ENCODE data around the gene ARHGAP24. TPM values are rescaled to one million over a fixed set of nuclear protein-coding genes. Genes with fewer than 3 reads are reported as not detected.

Gene ARHGAP24
- total RNA-seq, 1 donor from 2014 or later = not detected

DNA sequence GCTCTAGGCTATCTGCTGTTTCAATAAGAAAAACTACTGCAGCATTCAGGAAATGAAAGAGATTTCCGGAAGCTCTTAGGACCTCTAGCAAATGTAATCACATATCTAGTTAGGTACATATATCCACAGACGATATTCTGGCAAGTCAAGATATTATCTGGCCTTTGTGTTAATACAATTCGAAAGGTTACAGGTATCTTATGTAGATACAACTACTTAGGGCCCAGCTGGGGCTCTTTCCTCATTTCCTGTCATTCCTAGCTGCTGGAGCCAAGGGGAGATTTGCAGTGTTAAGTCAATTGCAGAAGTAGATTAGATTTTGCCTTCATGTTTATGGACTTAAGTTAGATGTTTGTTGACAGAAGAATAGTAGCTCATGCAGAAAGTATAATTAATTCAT is 299.5 kb downstream of the ARHGAP24 start:
- intact Hi-C loops (cut with micrococcal nuclease) = no loop called here

DNA sequence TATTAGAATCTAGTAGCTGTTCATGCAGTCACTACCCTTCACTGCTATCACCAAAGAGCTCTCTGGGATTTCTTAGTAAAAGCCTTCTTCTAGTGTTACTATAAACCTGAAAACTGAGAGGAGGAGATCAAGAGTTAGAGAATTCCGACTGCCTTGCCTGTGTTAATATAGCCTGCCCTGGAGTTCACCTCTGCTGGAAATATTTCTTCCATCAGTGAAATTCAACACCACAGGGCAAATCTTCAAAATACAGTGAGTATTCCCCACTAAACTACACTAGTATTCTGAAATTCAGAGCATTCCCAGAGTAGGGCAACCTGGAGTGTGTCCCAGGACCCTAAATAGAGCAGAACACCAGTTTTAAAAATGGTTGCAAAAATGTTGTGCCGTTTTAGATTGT is 301.1 kb downstream of the ARHGAP24 start:
- intact Hi-C loops (cut with micrococcal nuclease) = no loop called here

DNA sequence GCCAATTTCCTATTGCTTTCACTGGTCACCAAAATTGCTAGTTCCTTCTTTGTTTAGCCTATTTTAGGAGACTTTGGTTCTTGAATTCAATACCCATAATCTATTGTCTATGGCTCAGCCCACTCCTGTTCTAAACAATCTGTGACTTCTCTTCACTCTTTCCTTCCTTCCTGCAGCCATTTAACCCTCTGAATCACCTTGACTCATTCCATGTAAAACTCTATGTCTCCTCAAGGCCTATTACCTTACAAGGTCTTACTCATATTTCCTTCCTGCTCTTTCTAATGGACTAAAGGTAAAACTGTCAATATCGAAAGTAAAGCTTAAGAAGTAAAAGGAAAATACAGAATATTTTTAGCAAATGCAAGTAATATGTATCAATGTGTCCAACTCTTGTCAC is 301.6 kb downstream of the ARHGAP24 start:
- intact Hi-C loops (cut with micrococcal nuclease) = no loop called here

GRCh38 chr4:85777908-85778631 is 303.1 kb downstream of the ARHGAP24 start:
- intact Hi-C loops (cut with micrococcal nuclease) = no loop called here

DNA sequence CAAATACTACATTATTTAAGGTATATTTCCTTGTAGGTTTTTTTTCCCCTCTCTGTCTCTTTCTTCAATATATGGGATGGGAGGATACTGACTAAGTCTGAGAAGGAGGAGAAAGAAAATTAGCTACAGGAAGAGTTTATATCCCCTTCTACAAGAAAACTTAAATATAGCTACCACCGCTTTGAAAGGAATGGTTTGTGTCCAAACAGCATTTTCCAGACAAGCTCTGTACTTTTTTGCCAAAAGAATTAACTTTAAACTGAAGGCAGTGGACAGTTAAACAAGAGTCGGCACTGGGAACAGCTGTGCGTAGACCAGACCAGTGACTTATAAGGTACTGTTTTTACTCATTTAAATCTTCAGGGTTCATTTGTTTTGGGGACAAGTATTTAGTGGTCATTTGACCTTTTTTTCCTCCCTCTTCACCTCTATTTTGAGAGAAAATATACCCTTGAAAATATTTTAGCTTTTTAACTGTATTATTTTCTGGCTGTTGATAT is 303.7 kb downstream of the ARHGAP24 start:
- intact Hi-C loops (cut with micrococcal nuclease) = no loop called here

DNA sequence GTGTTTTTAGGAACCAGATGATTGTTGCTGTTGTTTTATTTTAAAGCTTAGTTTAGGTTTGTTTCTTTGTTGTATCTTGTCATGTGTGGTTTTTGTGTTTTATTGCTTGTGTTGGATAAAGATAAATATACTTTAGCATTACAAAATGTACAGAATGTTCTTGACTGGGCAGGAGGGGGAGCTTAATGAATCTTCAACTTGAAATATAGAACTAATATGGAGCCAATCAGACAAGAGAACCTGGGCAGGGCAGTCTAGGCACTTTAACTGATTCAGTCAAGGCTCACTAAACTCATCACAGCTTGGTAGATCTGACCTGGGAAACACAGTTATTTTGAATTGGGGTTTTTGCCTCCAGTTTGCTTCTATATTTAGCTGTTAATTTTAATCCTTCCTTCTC is 304.2 kb downstream of the ARHGAP24 start:
- intact Hi-C loops (cut with micrococcal nuclease) = no loop called here

DNA sequence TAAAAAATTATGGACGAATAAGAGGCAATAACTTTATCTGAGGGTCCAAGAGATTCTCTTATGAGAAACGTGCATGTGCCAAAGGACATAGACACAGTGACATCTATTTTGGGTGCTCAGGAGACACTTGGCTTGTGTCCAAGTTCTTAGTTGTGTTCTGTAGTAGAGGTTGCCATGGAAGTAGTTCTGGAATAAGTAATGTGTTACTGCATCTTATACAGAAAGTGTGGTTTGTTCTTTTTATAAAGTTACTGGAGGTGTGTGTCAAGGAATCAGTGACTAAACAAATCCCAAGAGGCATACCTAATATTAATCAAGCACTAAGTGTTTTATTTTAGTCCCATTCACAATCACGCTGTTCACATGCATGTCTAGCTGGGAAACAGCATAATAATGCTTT is 305.7 kb downstream of the ARHGAP24 start:
- intact Hi-C loops (cut with micrococcal nuclease) = no loop called here

- intact Hi-C loops (cut with micrococcal nuclease) = no loop called here
Observed at GRCh38 chr4:85783483-85783882, 308.5 kb downstream of the ARHGAP24 start.

- intact Hi-C loops (cut with micrococcal nuclease) = no loop called here
Observed at GRCh38 chr4:85783900-85784299, 308.9 kb downstream of the ARHGAP24 start.

DNA sequence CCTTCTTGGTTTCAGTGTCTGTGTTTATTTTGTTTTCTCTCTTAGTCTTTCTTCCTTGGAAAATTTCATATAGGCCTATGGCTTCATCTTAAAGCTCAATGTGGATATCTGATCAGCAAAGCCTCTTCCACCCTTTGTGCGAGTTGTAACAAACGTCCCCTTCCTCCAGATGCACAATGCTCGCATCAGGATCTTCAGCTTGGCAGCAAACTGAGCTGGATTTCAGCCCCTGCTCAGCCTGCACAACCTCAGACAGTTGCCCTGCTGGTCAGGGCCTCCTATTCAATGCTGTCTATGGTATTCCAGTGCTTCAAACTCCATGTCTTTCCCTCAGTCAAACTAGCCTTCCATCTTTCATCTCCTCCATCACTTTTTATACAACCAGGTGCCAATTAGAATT is 309.4 kb downstream of the ARHGAP24 start:
- intact Hi-C loops (cut with micrococcal nuclease) = no loop called here

- intact Hi-C loops (cut with micrococcal nuclease) = no loop called here
Observed at GRCh38 chr4:85784947-85785346, 310.0 kb downstream of the ARHGAP24 start.

DNA sequence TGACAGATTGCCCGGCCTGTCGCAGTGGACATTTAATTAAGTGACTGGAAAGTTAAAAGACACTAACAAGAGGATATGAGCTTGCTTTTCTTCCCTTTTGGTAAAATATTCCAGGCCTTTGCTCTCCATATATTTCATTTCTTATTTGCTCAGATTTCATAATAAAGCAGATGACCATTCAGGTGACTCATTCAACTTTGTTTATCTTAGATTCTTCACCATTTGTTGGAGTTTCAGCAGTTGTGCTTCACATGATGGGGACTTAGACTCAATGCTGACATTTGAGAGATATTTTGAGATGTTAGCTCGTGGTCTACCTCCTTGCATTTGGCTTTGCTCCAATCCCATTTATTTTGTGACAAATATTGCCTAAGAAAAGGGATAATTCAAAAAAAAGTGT is 312.2 kb downstream of the ARHGAP24 start:
- intact Hi-C loops (cut with micrococcal nuclease) = no loop called here

GRCh38 chr4:85788604-85789003 is 313.7 kb downstream of the ARHGAP24 start:
- intact Hi-C loops (cut with micrococcal nuclease) = no loop called here

GRCh38 chr4:85789241-85789640 is 314.3 kb downstream of the ARHGAP24 start:
- intact Hi-C loops (cut with micrococcal nuclease) = no loop called here

- intact Hi-C loops (cut with micrococcal nuclease) = no loop called here
Observed at GRCh38 chr4:85790582-85790981, 315.6 kb downstream of the ARHGAP24 start.

- intact Hi-C loops (cut with micrococcal nuclease) = no loop called here
Observed at GRCh38 chr4:85792376-85793232, 317.7 kb downstream of the ARHGAP24 start.

DNA sequence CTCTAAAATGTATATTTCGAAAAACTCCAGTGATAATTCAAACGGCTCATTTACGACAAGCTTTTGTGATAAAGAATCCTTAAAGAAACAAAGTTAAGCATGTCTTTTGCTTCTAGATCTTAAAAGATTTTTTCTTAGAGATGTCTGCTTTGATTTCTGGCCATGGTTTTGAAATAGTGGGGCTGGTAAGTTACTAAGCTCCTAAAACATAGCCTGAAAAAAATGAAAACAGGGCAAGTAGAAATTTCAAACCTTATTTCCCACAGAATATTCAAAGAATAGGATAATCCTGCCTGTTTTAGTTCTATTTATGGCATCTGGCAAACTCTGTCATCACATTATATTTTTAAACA is 318.3 kb downstream of the ARHGAP24 start:
- intact Hi-C loops (cut with micrococcal nuclease) = no loop called here

GRCh38 chr4:85798012-85798770 is 323.2 kb downstream of the ARHGAP24 start:
- intact Hi-C loops (cut with micrococcal nuclease) = no loop called here

DNA sequence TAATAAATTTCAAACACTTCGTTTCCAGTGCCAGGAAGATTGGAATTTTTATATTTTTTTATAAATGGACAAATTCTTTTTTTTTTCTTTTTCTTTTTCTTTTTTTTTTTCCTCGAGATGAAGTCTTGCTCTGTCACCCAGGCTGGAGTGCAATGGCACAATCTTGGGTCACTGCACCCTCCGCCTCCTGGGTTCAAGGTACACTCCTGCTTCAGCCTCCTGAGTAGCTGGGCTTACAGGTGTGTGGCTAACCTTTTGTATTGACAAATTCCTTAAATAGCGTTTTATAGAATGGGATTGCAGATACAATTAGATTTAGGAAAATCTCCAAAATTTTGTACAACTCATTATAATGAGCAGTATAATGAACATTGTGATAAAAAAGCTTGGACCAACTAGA is 328.9 kb downstream of the ARHGAP24 start:
- intact Hi-C loops (cut with micrococcal nuclease) = no loop called here

DNA sequence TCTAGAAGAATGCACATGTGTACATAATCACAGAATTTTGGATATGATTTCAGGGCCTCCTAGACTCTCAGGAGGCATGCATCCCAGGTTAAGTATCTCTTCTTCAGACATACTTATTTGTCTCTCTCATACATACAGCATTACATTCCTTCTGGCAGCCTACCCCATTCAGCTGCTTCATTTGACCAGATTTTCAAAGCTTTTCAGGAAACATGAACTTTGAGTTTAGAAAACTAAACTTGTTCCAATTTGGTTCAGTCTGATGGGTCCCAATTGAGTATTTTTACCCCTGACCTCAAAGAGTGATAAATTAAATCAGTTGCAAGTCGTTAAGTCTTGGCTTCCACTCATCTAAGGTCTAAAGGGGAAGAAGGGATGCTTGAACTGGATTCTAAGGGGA is 330.9 kb downstream of the ARHGAP24 start:
- intact Hi-C loops (cut with micrococcal nuclease) = no loop called here

- intact Hi-C loops (cut with micrococcal nuclease) = no loop called here
Observed at GRCh38 chr4:85806334-85806733, 331.4 kb downstream of the ARHGAP24 start.
